Pancreas (tissue), 10 donors: Measurements from ENCODE around the gene CCNE1. TPM values are rescaled to one million over a fixed set of nuclear protein-coding genes. Genes with fewer than 3 reads are reported as not detected.

ENCODE experiments used
- ATAC-seq, 4 donors: fragments of 200-7000 bp; cut with Tn5 transposase; one replicate each; pipeline versions ENCODE4 v1.8.0 to v1.9.1; 2020; ENCODE audit warnings: mild to moderate bottlenecking in 4 of 4, moderate library complexity in 4 of 4
- DNase-seq, 6 donors: peaks; one replicate each; pipeline ENCODE4 v3.0.0-alpha.2; 2020
- FAIRE-seq: peaks from 2 replicates; lab custom pipeline; 2012; peaks lifted over from hg19 to GRCh38; lab: Jason Lieb, UNC
- H3K27ac ChIP-seq, 4 donors: fragments of 200-600 bp; sonication (generic); 1 replicate in 3 of 4; 2 replicates in 1 of 4; pipeline versions ENCODE4 v1.5.0 to v1.8.0; 2020
- H3K27me3 ChIP-seq, 4 donors: fragments of 200-600 bp; one replicate each; pipeline ENCODE4 v1.8.0; 2021
- H3K36me3 ChIP-seq, 3 donors: fragments of 200-600 bp; sonication (generic) in 1 of 3; one replicate each; pipeline versions ENCODE4 v1.5.0 to v1.8.0; 2020 to 2021
- H3K4me1 ChIP-seq, 3 donors: fragments of 200-600 bp; one replicate each; pipeline ENCODE4 v1.8.0; 2021
- H3K4me3 ChIP-seq, 4 donors: fragments of 200-600 bp; sonication (generic) in 2 of 4; one replicate each; pipeline versions ENCODE4 v1.5.0 to v1.8.0; 2020 to 2021
- H3K9me3 ChIP-seq, 4 donors: fragments of 200-600 bp; one replicate each; pipeline ENCODE4 v1.8.0; 2021
- CTCF ChIP-seq, 4 donors: fragments of 200-600 bp; sonication (generic) in 3 of 4; IDR thresholded peaks; one replicate each; pipeline versions ENCODE4 v1.5.0 to v1.8.0; 2021; ENCODE audit warnings: antibody characterized with exemption in 4 of 4
- WGBS, 2 donors: extraction: QIAGEN DNeasy Blood & Tissue Kit; methylation state at CpG; one replicate each; pipeline ENCODE4 v1.1.7; 2013; 5-methylcytosine and 5-hydroxymethylcytosine counted together
- intact Hi-C, 3 donors: fragments of 100-400 bp; cut with DNase I; formaldehyde crosslinking; loops; one replicate each; pipeline versions ENCODE4 v1.11.1 to v1.14.2; 2022
- polyA plus RNA-seq, 2 donors: library from polyadenylated mRNA; stranded (reverse); fragments of 200-250 nt; gene quantifications; one replicate each; pipeline ENCODE4 v1.2.3, GENCODE V29; 2013
- total RNA-seq, 6 donors: library from RNA; stranded (reverse); fragmentation: NEBNext Ultra II Directional in 4 of 6; extraction: Animal tissue kit (Norgen Biotek cat#: 25700) in 4 of 6; gene quantifications; one replicate each; pipeline versions ENCODE4 v1.2.1 to v1.2.4, GENCODE V29; 2021 to 2023
- donor health status: healthy with polysubstance abuse.
- donor health status: DM: no; HTN: no; CAD: no; lungs with moderate emphysema.
- donor health status: DM: no; HTN: no; CAD: no.
- donor health status: control.
- donor health status: control.
- donor health status: Bipolar disorder and iron deficiency.
- donor health status: DM: yes; HTN: yes; CAD: no.
- donor health status: DM: no; HTN: no; CAD: no.
- donor health status: DM: no; HTN: no; CAD: no.
- donor health status: DM: yes; HTN: yes; CAD: no.

Gene CCNE1
- total and polyA plus RNA-seq, 8 donors = 0.23 to 1.9 (median 0.74) TPM

- TF ChIP-seq CTCF (IDR thresholded peaks at IDR 0.05) = no peak
- no peaks in the 10 kb centered on the region for H3K36me3 ChIP-seq
- no peaks in the 10 kb centered on the region for H3K4me1 ChIP-seq
- FAIRE-seq = no peak
- 29 to 32% methylated on average over 9 of the region's 9 CpGs for WGBS, 2 donors
- no peak for DNase-seq
- H3K4me3 ChIP-seq = no peak overlapping the region
- no peaks in the 10 kb centered on the region for H3K9me3 ChIP-seq
- intact Hi-C loops = no loop called here
- no peaks in the 10 kb centered on the region for H3K27me3 ChIP-seq
- ATAC-seq = no peak
- no peak overlapping the region for H3K27ac ChIP-seq
Observed at GRCh38 chr19:29779921-29780320, 31.9 kb upstream of the CCNE1 start.

- TF ChIP-seq CTCF (IDR thresholded peaks at IDR 0.05) = no peak
- FAIRE-seq = no peak
- H3K9me3 ChIP-seq = no peaks in the 10 kb centered on the region
- DNase-seq = no peak
- intact Hi-C loops = no loop called here
- no peaks in the 10 kb centered on the region for H3K4me1 ChIP-seq
- ATAC-seq = no peak
- no peaks in the 10 kb centered on the region for H3K27me3 ChIP-seq
- no peak overlapping the region for H3K4me3 ChIP-seq
- 72 to 75% methylated on average over 33 of the region's 33 CpGs for WGBS, 2 donors
- no peaks in the 10 kb centered on the region for H3K36me3 ChIP-seq
- no peak overlapping the region for H3K27ac ChIP-seq
Observed at GRCh38 chr19:29781386-29782259, 30.2 kb upstream of the CCNE1 start.

GRCh38 chr19:29782260-29782580 is 29.6 kb upstream of the CCNE1 start:
- Histone ChIP-seq H3K4me1 (no peaks in the 10 kb centered on the region), H3K4me3 (no peak overlapping the region), H3K27me3 (no peaks in the 10 kb centered on the region), H3K36me3 (no peaks in the 10 kb centered on the region), H3K9me3 (no peaks in the 10 kb centered on the region), H3K27ac (no peak overlapping the region)
- DNase-seq = no peak
- no peak for FAIRE-seq
- 80 to 84% methylated on average over 13 of the region's 13 CpGs for WGBS, 2 donors
- no peak for TF ChIP-seq CTCF (IDR thresholded peaks at IDR 0.05)
- no peak for ATAC-seq
- intact Hi-C loops = no loop called here

GRCh38 chr19:29783627-29784190 is 28.1 kb upstream of the CCNE1 start:
- no peak for TF ChIP-seq CTCF (IDR thresholded peaks at IDR 0.05)
- Histone ChIP-seq H3K4me3 (no peak overlapping the region), H3K36me3 (no peaks in the 10 kb centered on the region), H3K4me1 (no peaks in the 10 kb centered on the region), H3K27ac (no peak overlapping the region), H3K9me3 (no peaks in the 10 kb centered on the region), H3K27me3 (no peaks in the 10 kb centered on the region)
- intact Hi-C loops = no loop called here
- DNase-seq (no peak), ATAC-seq (no peak), FAIRE-seq (no peak)
- 79 to 84% methylated on average over 12 of the region's 12 CpGs for WGBS, 2 donors
